ENCODE results near the gene SLC9A1. TPM values are rescaled to one million over a fixed set of nuclear protein-coding genes. Genes with fewer than 3 reads are reported as not detected.

The SLC9A1 gene
- total and polyA plus RNA-seq, 2 of the 8 experiments (the other 6 are each of a cell fraction or from before 2014, with no cell fraction given): 11.3 to 25.1 TPM

GRCh38 chr1:27120854-27121253, 34.1 kb downstream of the SLC9A1 start:
- Histone ChIP-seq H3K4me1 (replicated peaks in 1 of 4; ENCODE audit: control insufficient read depth in 3 of 4, insufficient read depth in 4 of 4, low read length in 3 of 4) (peaks cover 0 to 9% (median 3%) of the 10 kb centered on the region in 4 experiments; a peak in 3 of 7 replicates), H3K36me3 (ENCODE audit: control insufficient read depth in 2 of 4, insufficient read depth in 4 of 4, low read length in 3 of 4) (no peaks in the 10 kb centered on the region), H2AK5ac (ENCODE audit: low read depth, low read length) (no peak overlapping the region), H4K91ac (replicated peaks; ENCODE audit: insufficient read length, low read length) (no peak overlapping the region), H3K27ac (ENCODE audit: low read depth, low read length) (no peak overlapping the region), H3K4me3 (ENCODE audit: extremely low read depth in 1 of 4, insufficient read depth in 2 of 4, low read depth in 3 of 4, low read length in 4 of 4) (no peak overlapping the region), H3K4ac (replicated peaks; ENCODE audit: insufficient read length, low read depth, low read length) (no peak overlapping the region), H2BK12ac (ENCODE audit: low read depth, low read length) (no peak overlapping the region), H3K79me1 (ENCODE audit: low read depth, low read length) (peaks cover 4% of the 10 kb centered on the region; the same call in 1 of the 2 replicates), H3K23me2 (ENCODE audit: low read depth, low read length) (no peaks in the 10 kb centered on the region), H2BK120ac (replicated peaks; ENCODE audit: low read depth, low read length) (no peak overlapping the region), H2AFZ (ENCODE audit: low read length) (no peak overlapping the region), H3K56ac (replicated peaks; ENCODE audit: insufficient read length, low read depth, low read length) (no peak overlapping the region), H4K8ac (ENCODE audit: extremely low read depth, insufficient read depth, low read length) (no peak overlapping the region), H4K5ac (ENCODE audit: insufficient read length, low read depth, low read length) (no peak overlapping the region), H3K23ac (ENCODE audit: insufficient read length) (no peak overlapping the region), H3K79me2 (ENCODE audit: control insufficient read depth in 1 of 2, insufficient read depth in 2 of 2, low read length in 2 of 2) (peaks cover 0 to 4% of the 10 kb centered on the region in 2 experiments; a peak in 1 of 4 replicates), H3K4me2 (ENCODE audit: insufficient read depth in 1 of 2, low read depth in 2 of 2, low read length in 2 of 2) (no peak overlapping the region), H3K14ac (ENCODE audit: insufficient read length) (no peak overlapping the region), H2BK20ac (ENCODE audit: low read length) (no peak overlapping the region), H2BK15ac (ENCODE audit: low read length) (no peak overlapping the region), H3K9me3 (ENCODE audit: insufficient read depth in 2 of 2, low read depth in 1 of 2, low read length in 1 of 2) (no peaks in the 10 kb centered on the region), H3K9ac (replicated peaks in 1 of 4; ENCODE audit: extremely low read depth in 1 of 4, low read depth in 3 of 4, low read length in 3 of 4) (no peak overlapping the region), H3K27me3 (replicated peaks in 1 of 4; ENCODE audit: control insufficient read depth in 3 of 4, extremely low read depth in 1 of 4, insufficient read depth in 3 of 4, low read length in 3 of 4) (no peaks in the 10 kb centered on the region), H2BK5ac (ENCODE audit: low read depth, low read length) (no peak overlapping the region), H3K18ac (ENCODE audit: extremely low read depth, low read length) (no peak overlapping the region), H4K20me1 (replicated peaks in 1 of 2; ENCODE audit: control insufficient read depth in 1 of 2, insufficient read depth in 2 of 2, low read length in 2 of 2) (no peaks in the 10 kb centered on the region)
- DNase-seq (ENCODE audit: low read depth in 1 of 2, low spot score in 2 of 2): no peak
- ChIA-PET CTCF (ENCODE audit: partially characterized antibody) (interaction anchor here (0.6 to 12.7 kb wide), 4 partner anchors 9 to 417 kb away, joined by 3 to 114 read pairs (median 5); no protein-coding TSS in a partner anchor), POLR2A (ENCODE audit: partially characterized antibody) (interaction anchor here (1.2 kb wide), 1 partner anchor 34 kb away, joined by 3 read pairs; the partner anchor contains the start of gene SLC9A1)
- WGBS, 2 experiments (ENCODE audit: extremely low coverage in 1 of 2, insufficient coverage in 1 of 2, insufficient read length in 1 of 2, insufficient replicate concordance in 2 of 2, low coverage in 1 of 2, low lambda C conversion rate in 2 of 2, missing lambda C conversion rate in 1 of 2): 100% methylated on average over 1 of the region's 1 CpG; no CpG with 5 or more reads in 1 of the 2 experiments
- no peak for FAIRE-seq
- TF ChIP-seq CHD1 (IDR thresholded peaks at IDR 0.05; ENCODE audit: low read depth, low read length) (no peak), PHF8 (conservative IDR thresholded peaks at IDR 0.05; ENCODE audit: low read depth, low read length) (no peak), ATF2 (IDR thresholded peaks at IDR 0.05; ENCODE audit: low read length) (no peak), TCF12 (IDR thresholded peaks at IDR 0.05; ENCODE audit: low read depth, low read length) (no peak), EZH2 (IDR thresholded peaks at IDR 0.05; ENCODE audit: low read depth, low read length, severe bottlenecking) (no peak), ASH2L (IDR thresholded peaks at IDR 0.05; ENCODE audit: low read length) (no peak), EGR1 (IDR thresholded peaks at IDR 0.05; ENCODE audit: borderline replicate concordance, low read depth, low read length) (no peak), CTCF (IDR thresholded peaks at IDR 0.05; ENCODE audit: control extremely low read depth in 1 of 3, insufficient read depth in 1 of 3, low read depth in 1 of 3, low read length in 3 of 3) (no peak), GTF2F1 (IDR thresholded peaks at IDR 0.05; ENCODE audit: borderline replicate concordance, low read depth, low read length) (no peak), SP1 (IDR thresholded peaks at IDR 0.05; ENCODE audit: low read depth, low read length) (no peak)

All from H1 (cell line).